Ishikawa (cell line): Measurements from ENCODE around the gene SNRNP27.

Experiments used
- CEBPB ChIP-seq: IDR thresholded peaks from 2 replicates; pipeline ENCODE4 v1.6.1; 2012
- CREB1 ChIP-seq: IDR thresholded peaks from 2 replicates; pipeline ENCODE4 v1.6.1; 2012; ENCODE audit warnings: low read depth
- EGR1 ChIP-seq: IDR thresholded peaks from 2 replicates; pipeline ENCODE4 v1.6.1; 2012
- EP300 ChIP-seq: IDR thresholded peaks from 2 replicates; pipeline ENCODE4 v1.6.1; 2012; ENCODE audit warnings: borderline replicate concordance
- FOXM1 ChIP-seq: IDR thresholded peaks from 2 replicates; pipeline ENCODE4 v1.6.1; 2012; ENCODE audit warnings: low read depth, borderline replicate concordance
- MAX ChIP-seq: IDR thresholded peaks from 2 replicates; pipeline ENCODE4 v1.6.1; 2012
- NFIC ChIP-seq: IDR thresholded peaks from 2 replicates; pipeline ENCODE4 v1.6.1; 2012
- RAD21 ChIP-seq: IDR thresholded peaks from 2 replicates; pipeline ENCODE4 v1.6.1; 2012; ENCODE audit warnings: low read depth
- REST ChIP-seq: IDR thresholded peaks from 2 replicates; pipeline ENCODE4 v1.6.1; 2012; ENCODE audit warnings: low read depth, mild to moderate bottlenecking
- TAF1 ChIP-seq: IDR thresholded peaks from 2 replicates; pipeline ENCODE4 v1.6.1; 2012; ENCODE audit warnings: low read depth, mild to moderate bottlenecking
- TCF12 ChIP-seq: IDR thresholded peaks from 2 replicates; pipeline ENCODE4 v1.6.1; 2012; ENCODE audit warnings: low read depth
- TEAD4 ChIP-seq: IDR thresholded peaks from 2 replicates; pipeline ENCODE4 v1.6.1; 2012
- USF1 ChIP-seq: IDR thresholded peaks from 2 replicates; pipeline ENCODE4 v1.6.1; 2012
- YY1 ChIP-seq: IDR thresholded peaks from 2 replicates; pipeline ENCODE4 v1.6.1; 2012; ENCODE audit warnings: low read depth
- ZBTB7A ChIP-seq: IDR thresholded peaks from 2 replicates; pipeline ENCODE4 v1.6.1; 2012; ENCODE audit warnings: low read depth

Gene SNRNP27

GRCh38 chr2:69890881-69891280 lies 2.9 kb upstream of the SNRNP27 start:
- TF ChIP-seq TAF1 (no peak), EGR1 (no peak), REST (no peak), EP300 (no peak), MAX (no peak), RAD21 (no peak), YY1 (no peak), CEBPB (no peak)

- TF ChIP-seq MAX (no peak), FOXM1 (no peak), TAF1 (no peak), CEBPB (no peak), ZBTB7A (no peak), USF1 (no peak), RAD21 (no peak), TCF12 (no peak), YY1 (no peak), CREB1 (no peak), EGR1 (no peak), EP300 (no peak), TEAD4 (no peak), NFIC (no peak), REST (no peak)
Measured at GRCh38 chr2:69902213-69902922, 8.6 kb downstream of the SNRNP27 start.

- TF ChIP-seq CEBPB = no peak
- no peak for TF ChIP-seq USF1
- TF ChIP-seq CREB1 = no peak
- TF ChIP-seq REST = no peak
- TF ChIP-seq FOXM1 = no peak
- no peak for TF ChIP-seq TAF1
- no peak for TF ChIP-seq TEAD4
- TF ChIP-seq ZBTB7A = no peak
- no peak for TF ChIP-seq EGR1
- TF ChIP-seq EP300 = no peak
- no peak for TF ChIP-seq YY1
- TF ChIP-seq NFIC = no peak
- TF ChIP-seq RAD21 = no peak
- TF ChIP-seq MAX = no peak
- TF ChIP-seq TCF12 = no peak
Measured at GRCh38 chr2:69907216-69907615, 13.5 kb downstream of the SNRNP27 start.

- TF ChIP-seq YY1 = no peak
- no peak for TF ChIP-seq REST
- no peak for TF ChIP-seq TAF1
- no peak for TF ChIP-seq ZBTB7A
- TF ChIP-seq NFIC = no peak
- TF ChIP-seq TCF12 = no peak
- no peak for TF ChIP-seq EP300
- peak; percentile 64 for TF ChIP-seq RAD21
Measured at GRCh38 chr2:69911985-69912563, 18.3 kb downstream of the SNRNP27 start.
